Measurements from ENCODE around the gene TNRC6C.

The TNRC6C gene

DNA sequence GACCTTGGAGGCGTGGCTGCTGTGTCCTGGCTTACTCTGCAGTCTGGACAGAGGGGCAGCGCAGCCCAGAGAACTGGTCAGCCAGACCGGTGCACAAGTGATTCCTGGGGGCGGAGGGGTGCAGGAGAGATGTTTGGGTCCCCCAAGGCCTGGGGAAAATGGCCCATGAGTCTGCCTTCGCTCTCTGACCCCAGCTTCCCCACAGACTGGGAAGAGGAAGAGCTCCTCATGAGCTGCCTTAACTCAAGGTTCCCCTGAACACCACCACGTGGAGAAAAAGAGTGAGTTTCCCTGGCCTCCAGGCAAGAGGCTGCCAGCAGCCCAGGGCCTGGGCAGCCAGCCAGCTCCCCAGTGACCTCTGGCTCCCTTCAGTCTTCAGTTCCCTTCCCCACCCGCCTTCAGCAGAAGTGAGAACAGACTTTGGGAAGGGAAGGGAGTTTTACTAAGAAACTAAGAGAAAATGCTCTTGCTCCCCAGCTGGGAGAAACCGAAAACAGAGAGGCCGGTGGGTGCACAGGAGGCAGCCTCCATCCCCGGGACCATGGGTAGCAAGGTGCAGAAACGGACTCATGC, 185.7 kb downstream of the TNRC6C start:
- TF ChIP-seq, protein P1, sequence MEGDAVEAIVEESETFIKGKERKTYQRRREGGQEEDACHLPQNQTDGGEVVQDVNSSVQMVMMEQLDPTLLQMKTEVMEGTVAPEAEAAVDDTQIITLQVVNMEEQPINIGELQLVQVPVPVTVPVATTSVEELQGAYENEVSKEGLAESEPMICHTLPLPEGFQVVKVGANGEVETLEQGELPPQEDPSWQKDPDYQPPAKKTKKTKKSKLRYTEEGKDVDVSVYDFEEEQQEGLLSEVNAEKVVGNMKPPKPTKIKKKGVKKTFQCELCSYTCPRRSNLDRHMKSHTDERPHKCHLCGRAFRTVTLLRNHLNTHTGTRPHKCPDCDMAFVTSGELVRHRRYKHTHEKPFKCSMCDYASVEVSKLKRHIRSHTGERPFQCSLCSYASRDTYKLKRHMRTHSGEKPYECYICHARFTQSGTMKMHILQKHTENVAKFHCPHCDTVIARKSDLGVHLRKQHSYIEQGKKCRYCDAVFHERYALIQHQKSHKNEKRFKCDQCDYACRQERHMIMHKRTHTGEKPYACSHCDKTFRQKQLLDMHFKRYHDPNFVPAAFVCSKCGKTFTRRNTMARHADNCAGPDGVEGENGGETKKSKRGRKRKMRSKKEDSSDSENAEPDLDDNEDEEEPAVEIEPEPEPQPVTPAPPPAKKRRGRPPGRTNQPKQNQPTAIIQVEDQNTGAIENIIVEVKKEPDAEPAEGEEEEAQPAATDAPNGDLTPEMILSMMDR (IDR thresholded peaks at IDR 0.05; ENCODE audit: borderline replicate concordance, insufficient read depth, low read depth, low read length) = no peak
- no peak overlapping the region for H3K4me3 ChIP-seq (ENCODE audit: low read depth, low read length)

DNA sequence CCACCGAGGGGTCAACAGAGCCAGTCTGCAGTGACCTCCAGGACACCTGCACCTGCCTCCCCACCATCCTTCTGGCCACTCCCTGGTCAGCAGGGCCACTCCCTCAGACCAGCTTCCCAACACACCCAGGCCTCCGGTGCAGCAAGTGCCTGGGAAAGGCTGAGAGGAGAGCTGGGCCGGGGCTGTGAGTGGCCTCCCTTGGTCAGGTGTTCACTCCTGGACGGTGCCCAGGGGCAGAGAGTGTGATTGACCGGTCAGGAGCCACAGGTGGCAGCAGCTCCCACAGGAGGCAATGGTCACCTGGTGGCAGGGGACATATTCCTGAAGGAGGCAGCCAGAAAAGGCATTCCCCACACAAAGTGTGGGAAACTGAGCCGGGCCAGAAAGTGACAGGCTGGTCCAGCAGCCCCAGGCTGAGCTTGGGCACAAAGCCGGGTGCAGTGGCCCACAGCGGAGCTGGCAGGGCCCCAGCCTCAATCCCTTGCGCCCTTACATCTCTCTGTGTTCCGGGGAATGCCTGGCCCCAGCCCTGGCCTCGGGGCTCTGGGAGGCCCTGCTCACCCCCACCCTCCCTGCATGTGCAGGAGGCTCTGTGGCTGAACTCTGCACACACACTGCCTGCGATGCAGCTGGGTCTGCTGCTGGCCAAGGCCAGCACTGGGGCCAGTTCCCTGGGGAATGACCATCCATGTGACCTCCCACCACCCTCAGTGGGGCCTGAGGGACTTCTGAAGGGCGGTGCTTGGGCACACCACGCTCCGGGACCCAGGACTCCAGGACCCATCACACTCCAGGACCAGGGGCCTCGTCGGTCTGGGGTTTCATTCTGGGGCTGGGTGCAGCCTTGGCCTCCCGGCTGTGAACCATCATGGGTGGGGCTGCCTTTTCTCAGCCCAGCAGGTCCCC, 186.5 kb downstream of the TNRC6C start:
- no peak overlapping the region for H3K4me3 ChIP-seq (ENCODE audit: low read depth, low read length)
- TF ChIP-seq, protein P1 (IDR thresholded peaks at IDR 0.05; ENCODE audit: borderline replicate concordance, insufficient read depth, low read depth, low read length) = no peak

DNA sequence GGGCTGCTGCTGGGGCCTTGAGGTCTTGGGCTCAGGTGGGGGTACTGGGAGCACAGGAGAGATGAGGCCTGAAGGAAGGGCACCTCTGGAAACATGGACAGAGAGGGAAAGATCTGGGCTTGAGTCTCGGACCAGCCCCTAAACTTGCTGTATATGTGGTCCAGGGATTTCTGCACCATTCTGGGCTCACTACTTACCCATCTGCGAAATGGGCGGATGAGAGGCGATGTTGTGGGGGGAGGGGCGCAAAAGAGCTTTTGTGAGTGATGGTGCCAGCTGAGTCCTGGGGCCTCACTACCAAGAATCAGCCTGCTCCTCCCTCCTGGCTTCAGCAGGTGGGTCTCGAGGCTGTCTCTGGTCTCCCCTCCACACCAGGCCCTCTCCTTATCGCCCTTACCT, 188.0 kb downstream of the TNRC6C start:
- TF ChIP-seq, protein P1 (IDR thresholded peaks at IDR 0.05; ENCODE audit: borderline replicate concordance, insufficient read depth, low read depth, low read length) = no peak
- no peak overlapping the region for H3K4me3 ChIP-seq (ENCODE audit: low read depth, low read length)

DNA sequence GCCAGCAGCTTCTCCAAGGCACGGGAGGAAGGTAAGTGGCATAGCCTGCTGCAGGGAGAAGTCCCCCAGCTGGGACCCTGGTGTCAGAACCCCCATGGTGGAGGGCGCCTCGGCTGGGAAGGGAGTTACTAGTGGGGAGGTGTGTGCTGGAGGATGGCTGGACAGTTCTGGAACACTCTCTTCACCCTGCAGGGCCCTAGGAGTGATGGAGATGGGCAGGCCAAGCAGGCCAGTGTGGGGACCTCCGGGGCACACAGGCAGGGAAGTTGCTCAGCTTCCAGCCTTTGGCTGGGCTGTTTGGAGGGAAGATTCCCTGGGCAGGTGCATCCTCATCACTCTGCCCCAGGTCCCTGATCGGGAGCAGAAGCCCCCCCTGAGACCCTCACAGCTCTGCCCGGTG, 188.4 kb downstream of the TNRC6C start:
- TF ChIP-seq, protein P1 (IDR thresholded peaks at IDR 0.05; ENCODE audit: borderline replicate concordance, insufficient read depth, low read depth, low read length) = no peak
- no peak overlapping the region for H3K4me3 ChIP-seq (ENCODE audit: low read depth, low read length)

DNA sequence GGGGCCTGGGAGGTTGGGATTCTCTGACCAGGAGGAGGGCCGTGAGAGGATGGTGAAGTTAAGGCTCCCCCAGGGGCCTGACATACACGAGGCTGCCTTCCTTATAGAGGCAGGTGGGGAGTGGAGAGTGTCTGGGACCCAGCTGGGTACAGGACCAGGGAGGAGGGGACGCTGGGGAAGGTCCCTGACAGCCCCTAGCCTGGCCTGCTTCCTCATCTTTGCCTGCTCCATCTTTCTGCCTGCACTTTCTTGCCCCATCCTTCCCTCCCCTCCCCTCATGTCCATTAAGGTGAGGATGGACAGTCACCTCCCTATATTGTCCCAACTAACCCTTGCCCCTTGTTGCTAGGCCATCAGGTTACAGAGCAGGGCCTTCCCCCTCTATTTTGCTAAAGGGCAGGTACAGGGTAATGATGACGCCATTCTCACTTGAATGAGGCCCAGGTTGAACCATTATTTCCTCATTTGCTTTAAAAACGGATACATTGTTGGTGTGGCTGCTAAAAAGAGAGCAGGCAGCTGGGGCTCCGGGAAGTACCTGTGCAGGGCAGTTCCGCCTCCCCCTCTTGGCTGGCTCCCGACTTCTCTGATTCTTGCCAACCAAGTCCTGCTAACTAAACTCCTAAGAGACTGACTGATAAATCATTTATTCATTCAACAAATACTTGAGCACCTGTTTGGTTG, 189.0 kb downstream of the TNRC6C start:
- no peak overlapping the region for H3K4me3 ChIP-seq (ENCODE audit: low read depth, low read length)
- TF ChIP-seq, protein P1 (IDR thresholded peaks at IDR 0.05; ENCODE audit: borderline replicate concordance, insufficient read depth, low read depth, low read length) = no peak

DNA sequence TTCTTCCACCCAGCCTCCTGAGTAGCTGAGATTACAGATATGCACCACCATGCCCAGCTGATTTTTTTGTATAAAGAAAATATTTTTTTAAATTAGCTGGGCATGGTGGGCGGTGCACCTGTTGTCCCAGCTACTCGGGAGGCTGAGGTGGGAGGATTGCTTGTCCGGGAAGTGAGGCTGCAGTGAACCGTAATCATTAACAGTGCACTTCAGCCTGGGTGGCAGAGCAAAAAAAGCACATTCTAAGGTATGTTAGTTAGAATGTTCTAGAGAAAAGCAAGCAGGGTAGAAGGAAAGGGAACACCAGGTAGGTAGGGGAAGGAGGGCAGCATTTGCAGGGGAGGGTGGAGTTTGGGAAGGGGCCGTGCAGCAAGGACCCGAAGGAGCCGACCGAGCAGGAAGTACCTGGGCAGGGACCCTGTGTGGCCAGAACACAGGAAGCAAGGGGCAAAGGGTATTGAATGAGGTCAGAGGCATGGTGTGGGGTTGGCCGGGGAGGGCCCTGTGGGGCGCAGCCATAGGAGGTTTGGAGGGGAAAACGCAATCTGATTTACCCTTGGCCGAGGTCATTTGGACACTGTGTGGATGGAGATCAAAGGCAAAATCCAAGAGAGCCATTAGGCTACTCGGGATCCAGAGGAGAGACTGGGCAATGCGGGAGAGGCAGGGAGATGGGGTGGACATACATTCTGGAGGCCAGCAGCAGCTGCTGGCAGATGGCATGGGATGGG, 189.9 kb downstream of the TNRC6C start:
- TF ChIP-seq, protein P1 (IDR thresholded peaks at IDR 0.05; ENCODE audit: borderline replicate concordance, insufficient read depth, low read depth, low read length) = no peak

More for the DNA sequence above, 189.9 kb downstream of the TNRC6C start:
- H3K4me3 ChIP-seq (ENCODE audit: low read depth, low read length) = no peak overlapping the region

Data from GM12875 (cell line).